HG03439 (cell line): ENCODE measurements around the gene RPS6KA2.

Source experiments
- ATAC-seq: cut with Tn5 transposase; IDR thresholded peaks from one replicate; pipeline ENCODE4 v1.9.1; 2021; ENCODE audit warnings: mild to moderate bottlenecking, moderate library complexity; ENCODE audit not compliant: unreplicated experiment

Gene RPS6KA2

DNA sequence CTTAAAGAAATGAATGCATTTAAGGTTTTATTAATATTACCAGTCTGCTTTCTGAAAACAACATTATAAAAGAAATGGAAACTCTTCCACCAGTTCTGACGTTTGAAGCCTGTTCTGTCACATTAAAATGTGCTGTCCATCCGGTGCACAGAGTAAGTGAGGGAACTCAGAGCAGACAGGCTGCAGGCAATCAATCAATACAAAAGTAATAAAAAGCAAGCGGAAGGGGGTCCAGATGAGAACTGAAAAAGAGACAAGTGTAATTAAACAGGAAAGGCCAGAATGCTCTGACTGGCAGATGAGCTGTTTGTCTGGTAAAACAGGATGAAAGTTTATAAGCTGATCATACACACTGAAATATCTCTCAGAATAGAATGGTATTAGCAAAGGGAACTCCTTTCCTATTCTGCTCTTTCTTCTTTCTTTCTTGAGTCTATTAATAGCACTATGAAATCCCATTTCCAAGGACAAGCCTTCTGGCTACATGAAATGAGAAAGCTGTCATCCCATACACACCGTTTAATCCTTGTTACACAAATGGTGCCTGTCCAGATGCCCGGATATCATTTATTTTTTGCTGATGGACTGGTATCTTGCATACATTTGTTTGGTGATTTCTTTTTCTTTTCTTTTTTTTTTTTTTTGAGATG is 134.8 kb downstream of the RPS6KA2 start:
- no peak for ATAC-seq

DNA sequence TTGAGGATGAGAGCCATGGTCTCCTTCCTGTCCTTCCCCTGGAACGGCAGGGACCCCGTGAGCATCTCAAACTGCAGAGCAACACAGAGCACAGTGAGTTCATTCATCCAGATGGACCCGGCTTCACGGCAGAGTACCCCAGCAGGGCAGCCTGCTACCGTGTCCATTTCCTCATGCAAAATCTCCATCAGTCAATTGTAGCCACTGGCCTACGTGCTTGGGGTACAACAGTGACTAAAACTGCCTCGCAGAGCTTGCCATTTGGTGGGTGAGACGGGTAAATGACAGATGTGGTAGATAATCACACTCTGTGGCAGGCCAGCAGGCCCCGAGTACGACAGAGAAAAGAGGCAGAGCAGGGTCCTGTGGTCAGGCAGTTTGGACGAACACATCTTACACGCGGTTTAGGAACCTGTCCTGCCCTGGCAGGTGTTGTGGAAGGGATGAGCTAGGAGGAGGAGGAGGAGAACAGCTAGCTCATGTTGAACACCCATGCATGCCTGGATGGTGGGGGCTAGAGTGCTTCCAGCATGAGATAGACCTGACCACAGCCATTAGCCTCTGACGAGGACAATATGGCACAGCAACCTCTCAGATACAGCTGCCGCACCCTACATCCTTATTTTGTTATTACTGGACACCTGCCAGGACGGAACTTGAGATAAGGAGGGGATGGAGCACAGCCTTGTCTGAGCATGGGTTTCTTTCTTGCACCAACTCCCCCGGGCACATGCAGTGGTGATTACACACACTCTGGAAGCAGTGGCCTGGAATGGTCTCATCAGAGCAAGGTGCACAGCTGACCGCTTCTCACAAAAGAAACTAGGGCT is 136.2 kb downstream of the RPS6KA2 start:
- no peak for ATAC-seq

DNA sequence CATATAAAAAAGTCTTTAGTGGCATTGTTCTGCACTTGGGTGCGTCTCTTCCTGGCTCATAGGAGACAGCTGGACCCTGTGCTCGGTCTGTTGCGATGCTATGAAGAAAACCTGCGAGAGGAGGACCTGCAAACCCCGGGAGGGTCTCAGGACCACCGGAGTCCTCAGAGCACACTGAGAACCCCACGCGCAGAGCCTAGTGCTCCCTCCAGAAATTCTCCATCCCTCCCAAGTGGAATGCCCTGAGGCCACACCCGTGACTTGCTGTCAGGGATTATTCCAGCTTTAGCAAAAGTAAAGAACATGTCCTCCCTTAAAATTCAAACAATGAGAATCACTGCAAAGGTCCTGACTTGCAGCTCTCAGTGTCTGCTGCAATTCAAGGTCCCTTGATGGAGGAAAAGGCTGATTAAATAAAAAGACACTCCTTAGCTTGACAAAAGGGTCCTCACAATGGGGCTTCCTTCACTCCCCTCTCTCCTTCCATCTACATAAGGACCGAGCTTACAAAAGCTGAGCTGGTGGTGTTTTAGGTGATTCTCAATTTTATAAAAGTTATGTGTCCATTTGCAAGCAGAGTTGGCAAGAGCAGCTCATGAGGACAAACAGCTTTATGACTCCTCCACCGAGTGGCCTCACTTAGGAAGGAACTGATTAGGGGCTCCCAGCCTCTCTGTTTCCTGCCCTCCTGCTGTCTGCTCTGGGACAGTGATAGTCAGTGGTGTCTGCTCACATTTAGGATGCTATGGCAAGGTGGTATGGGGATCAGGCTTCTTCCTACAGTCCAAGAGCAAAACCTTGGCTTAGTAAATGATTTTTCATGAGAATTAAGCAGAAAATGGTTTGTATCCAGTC is 137.5 kb downstream of the RPS6KA2 start:
- ATAC-seq = no peak

DNA sequence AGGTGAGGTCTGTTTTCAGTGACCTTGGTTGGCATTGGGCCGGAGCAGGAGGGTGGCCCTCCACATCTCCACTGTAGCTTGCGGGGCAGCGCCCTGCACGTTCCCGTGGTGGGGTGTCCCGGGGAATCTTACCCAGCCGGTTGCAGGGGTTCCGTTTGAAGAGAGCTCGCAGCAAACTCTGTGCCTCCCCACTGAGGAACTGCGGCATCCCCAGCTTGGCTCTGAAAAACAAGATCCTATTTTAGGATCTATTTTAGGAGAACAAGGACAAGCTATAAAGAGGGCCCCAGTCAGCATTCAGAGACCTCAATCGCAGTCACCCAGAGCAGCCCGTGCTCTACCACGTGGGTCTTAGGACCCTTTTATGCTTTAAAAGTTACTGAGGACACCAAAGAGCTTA is 138.3 kb downstream of the RPS6KA2 start:
- no peak for ATAC-seq

DNA sequence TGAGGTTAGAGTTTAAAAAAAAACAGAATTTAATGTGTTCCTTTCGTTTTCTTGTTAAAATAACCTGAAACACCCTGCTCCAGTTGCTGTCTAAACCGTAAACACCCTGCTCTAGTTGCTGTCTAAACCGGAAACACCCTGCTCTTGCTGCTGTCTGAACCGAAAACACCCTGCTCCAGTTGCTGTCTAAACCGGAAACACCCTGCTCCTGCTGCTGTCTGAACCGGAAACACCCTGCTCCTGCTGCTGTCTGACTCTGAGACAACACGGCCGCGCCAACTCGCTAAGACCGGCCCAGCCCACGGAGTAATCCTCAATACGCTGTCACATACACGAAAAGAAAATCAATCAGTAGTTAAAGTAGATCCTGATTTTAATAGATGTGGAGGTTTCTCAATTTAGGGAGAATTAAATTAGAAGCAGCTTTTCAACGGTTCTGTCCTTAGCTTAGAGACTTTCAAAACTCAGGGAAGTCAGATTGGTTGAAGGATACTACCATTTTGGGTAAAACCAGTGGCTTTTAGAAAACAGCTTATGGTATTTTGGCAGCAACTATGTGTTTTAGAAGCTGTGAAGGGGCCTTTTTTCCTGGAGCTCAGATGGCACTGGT is 138.9 kb downstream of the RPS6KA2 start:
- ATAC-seq = no peak

DNA sequence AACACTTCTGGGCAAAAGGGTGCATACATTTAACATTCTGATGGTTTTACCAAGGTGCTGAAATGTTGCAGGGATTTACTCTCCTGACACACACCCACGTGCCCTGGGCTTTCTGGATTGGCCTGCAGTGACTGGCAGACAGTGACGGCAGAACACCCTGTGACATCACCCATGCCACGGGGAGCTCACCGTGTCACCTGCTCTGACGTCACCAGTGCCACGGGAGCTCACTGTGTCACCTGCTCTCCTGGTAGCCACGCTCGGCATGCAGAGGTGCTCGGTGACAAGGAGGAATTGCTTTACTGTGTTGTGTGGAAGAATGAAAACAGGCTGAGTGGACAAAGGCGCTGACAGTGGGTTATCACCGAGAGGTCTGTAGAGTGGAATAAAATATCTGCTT is 139.9 kb downstream of the RPS6KA2 start:
- ATAC-seq = no peak

DNA sequence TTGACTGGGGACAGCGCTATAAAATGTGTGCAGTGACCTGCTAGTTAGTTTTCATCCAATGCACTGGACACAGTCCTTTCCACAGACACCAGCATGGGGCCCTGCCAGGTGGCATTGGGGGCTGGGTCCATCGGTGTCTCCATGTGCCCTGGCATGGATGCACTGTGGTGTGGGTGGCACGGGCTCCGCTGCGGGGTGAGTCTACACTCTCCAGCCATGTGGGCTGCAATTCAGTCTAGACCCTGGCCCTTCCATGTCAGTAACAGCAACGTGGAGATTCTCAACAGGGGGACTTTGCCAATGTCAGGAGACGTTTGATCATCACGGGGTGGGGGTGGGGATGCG is 140.5 kb downstream of the RPS6KA2 start:
- ATAC-seq = no peak

DNA sequence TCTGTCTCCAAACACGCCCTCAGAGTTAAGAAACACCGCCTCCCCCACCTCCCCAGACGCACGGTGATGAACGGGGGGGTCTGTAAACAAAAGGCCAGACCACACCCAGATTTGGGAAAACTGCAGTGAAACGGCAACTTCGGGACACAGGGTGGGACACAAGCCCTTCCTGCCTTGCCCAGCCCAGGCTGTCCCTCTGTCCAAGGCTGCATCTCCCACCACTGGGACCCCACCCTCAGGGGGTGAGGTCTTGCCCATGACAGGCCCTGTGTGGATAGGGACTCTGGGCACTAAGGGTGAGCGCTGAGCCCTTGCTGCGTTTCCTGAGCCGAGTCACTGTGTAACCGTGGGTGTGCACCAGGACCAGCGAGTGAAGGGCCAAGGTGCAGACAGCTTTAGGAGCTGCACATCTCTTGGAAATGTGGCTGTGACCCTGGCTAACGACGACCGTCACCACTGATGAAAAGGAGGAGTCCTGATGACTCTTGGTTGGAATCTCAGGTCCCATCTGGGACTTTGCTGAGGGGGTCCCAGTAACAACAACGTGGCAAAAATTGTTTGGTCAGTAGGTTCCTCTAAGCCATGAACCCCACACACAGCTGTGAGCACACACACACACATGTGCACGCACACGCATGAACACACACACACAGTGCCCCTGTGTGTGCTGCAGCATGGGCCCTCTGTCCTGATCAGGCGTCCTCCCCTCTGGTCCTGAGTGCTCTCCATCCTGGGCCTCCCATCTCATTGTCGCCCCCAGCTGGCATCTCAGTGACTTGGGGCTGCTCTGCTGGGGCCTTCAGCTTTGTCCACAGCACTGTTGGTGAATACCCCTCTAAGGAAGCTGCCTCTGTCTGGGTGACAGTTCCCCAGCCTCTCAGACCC is 141.2 kb downstream of the RPS6KA2 start:
- no peak for ATAC-seq

DNA sequence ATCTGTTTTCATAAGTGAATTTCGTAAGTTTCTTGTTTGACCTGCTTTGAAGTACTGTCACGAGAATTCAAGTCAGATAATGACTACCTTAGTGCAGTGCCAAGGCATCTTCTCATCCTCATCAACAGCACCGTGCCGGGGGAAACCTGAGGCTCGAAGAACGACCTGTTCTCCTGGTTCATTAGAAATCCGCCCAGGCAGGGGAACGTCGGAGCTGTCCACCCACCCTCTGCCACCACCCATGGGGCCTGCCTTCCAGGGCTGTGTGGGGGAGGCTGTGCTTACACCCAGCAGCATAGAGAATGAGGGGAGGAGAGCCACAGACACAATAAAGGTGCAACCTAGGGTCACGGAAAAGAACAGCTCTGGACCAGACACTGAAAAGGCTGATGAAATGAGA is 142.2 kb downstream of the RPS6KA2 start:
- ATAC-seq = no peak

DNA sequence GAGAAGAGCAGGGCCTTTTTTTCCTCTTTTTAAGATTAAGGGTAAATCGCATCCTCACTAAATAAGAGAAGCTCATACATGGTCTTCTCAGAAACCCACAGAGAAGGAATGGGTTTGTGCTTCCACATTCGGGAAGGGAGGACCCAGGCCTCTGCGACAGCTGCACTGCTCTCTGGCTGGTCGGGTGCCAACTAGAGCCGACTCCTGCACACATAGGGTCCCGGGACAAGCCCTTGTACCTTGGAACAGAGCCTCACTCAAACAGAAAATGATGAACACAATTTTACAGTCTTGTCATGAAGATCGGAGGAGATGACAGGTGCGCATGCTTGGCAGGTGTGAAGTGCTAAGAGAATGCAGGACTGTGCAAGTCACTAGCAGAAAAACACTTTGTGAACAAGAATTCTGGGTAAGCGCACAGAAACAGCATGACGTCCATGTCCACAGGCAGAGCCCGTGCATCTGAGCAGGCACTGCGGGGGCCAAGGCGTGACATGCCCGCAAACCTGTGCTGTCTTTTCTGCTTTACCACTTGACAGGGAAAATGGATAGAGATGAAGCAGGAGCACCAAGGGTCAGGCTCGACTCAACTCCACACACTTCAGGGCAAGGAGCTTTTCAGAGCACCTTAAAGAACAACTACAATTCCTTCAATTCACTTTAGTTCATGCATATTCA is 143.3 kb downstream of the RPS6KA2 start:
- no peak for ATAC-seq

DNA sequence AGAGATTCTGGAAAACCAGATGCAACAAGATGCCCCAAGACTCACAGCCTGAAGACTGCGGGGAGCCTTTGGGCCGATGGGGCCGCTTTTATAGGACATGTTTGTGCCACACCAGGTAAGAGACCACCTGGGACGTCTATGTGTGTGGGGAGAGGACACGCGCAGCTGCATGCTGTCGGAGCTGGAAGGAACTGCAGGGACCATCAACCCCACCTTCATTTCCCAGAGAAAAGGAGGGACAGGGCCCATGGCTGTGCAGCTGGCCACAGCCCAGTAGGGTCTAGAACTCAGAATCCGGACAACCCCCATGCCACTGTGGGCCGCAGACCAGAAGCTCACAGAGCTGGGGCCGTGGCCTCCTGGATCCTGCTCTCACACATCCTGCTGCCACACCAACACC is 144.0 kb downstream of the RPS6KA2 start:
- no peak for ATAC-seq

DNA sequence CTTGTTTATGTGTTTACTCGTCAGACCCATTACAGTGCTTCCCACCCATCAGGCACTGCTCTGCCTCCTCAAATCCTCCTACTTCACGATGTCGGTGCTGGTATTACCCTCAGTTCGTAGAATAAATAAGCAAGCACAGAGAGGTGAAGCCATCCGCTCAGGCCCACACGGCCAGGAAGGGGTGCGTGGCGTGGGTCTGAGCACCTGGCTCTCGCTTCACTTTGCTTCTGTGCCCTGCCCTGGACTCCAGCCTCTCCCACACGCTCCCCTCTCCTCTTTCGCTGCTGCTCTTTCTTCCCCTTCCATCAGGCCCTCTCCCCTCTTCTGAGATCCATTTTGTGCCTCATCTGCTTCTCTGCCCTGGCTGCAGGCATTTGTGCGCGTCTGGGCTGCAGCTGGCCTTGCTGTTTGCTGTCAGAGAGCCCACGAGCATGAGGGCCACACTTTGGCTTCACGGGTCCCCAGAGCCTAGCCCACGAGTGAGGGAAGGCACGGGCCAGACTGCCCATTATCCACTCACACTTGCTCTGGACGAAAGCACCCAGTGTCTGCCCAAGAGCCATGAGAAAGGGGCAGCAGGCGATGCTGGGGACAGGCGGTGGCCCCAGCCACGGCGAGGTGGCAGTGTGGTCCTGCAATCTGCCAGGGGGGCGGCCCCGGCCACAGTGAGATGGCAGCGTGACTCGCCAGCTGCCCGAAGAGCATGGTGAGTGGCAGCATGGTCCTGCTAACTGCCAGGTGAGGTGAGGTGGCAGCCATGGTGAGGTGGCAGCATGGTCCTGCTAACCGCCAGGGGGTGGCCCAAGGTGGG is 148.1 kb downstream of the RPS6KA2 start:
- ATAC-seq = no peak

DNA sequence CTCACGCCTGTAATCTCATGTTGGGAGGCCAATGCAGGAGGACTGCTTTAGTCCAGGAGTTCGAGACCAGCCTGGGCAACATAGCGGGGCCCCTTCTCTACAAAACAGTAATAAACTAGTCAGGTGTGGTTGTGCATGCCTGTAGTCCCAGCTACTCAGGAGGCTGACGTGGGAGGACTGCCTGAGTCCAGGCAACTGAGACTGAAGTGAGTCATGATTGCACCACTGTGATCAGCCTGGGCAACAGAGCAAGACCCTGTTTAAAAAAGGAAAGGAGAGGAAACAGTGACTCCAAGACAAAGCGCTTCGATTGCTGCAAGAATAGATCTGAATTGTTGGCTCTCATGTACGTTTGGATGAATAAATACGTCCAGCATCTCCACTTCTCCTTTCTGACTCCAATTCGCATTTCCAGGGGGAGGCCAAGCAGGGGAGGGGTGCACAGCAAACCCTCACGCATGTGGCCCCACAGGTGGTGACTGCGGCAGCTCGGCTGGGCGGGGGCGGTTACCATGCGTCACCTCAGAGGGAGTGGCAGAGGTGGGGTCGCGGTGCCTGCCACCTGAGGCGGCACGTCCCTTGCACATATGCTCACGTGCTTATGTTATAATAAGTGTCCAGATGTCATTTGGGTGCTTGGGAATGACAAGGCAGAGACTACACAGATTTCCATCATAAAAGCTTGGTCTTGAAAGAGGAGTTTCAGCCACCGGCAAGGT is 149.2 kb downstream of the RPS6KA2 start:
- no peak for ATAC-seq

DNA sequence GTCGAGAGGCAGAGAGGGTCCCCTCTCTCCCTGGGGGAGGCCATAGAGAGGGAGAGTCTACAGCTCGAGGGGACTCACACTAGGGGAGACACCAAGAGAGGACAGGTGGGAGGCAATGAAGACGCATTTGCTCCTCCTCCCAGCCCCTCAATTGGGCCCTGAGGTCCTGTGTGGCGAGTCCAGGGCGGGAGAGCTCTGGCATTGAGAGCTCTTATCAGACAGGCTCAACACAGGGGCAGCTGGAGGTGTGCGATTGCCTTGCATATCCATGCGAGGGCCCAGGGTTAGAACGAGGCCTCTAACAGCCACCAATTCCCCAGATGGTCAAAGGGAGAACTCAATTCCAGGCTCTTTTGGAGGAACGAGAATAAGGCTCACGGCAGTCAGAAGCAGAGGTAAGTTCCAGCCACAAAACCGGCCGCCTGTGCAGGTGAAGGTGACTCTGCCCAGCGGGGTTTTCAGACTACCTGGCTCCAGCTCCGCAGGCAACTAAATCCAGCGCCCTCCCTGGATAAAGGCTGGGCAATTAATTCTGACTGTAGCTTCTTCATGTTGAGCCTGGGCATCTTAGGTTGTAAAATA is 150.3 kb downstream of the RPS6KA2 start:
- ATAC-seq = no peak

DNA sequence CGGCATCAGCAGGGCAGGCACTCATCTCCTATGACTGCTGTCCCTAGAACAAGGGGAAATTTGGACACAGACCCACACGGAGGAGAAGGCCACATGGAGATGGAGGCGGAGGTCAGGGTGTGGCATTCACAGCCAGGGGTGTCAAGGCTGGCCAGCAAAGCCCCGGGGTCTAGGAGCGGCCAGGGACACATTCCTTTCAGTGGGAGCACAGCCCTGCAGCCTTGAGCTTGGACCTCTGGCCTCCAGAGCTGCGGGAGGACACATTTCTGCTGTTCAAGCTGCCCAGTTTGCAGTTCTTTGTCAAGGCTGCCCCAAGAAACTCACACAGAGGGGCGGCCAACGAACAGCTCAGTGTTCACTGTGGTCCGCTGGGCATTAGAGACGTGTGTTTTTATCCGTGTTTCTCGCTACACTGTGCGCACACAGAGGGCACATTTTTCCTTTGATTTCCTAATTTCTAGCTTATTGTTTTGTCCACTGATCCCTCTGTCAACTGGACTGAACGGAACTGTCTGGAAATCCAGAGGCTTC is 150.9 kb downstream of the RPS6KA2 start:
- no peak for ATAC-seq

DNA sequence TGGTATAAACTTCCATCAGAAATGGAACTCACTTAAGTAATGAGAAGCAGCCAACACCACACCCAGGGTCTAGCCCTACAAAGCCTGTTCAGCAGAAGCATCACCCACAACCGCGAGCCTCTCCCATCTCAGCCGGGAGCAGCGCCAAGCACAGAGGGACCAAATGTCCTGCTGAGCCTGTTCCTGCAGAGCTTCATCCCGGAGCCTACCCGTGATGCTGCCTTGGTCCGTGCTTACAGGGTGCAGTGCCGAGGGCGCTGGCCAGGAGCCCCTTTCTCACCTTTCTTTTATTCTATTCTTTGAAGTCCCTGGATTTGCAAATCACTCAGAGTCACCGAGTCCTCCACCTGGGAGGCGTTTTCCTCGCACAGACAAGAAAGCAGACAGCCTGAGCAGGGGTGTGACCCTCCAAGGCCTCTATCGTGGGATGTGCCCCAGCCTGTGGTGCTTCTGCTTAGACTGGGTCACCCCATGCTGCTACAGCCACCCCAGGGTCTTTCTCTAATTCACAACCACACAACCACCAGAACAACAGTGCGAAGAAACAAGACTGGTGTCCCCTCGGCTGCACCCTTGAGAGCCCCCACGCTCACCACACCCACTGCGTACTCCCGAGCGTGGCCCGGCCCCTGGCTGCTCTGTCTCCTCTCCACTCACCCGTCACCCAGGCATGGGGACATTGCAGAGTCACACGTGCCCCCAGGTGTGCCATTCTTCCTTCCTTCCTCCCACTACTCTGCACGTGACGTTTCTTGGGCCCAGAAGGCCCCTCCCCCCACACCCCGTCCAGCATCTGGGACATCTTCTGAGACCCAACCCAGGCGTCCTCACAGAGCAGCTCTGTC is 152.1 kb downstream of the RPS6KA2 start:
- ATAC-seq = no peak
